ENCODE data around the gene NTRK3. TPM values are rescaled to one million over a fixed set of nuclear protein-coding genes. Genes with fewer than 3 reads are reported as not detected.

NTRK3 gene
- total and polyA plus RNA-seq, 2 of the 8 experiments (the other 6 are each of a cell fraction or from before 2014, with no cell fraction given): 4.5 to 6.8 TPM

- TF ChIP-seq EZH2 (IDR thresholded peaks at IDR 0.05; ENCODE audit: low read depth, low read length, severe bottlenecking) (no peak), NANOG (IDR thresholded peaks at IDR 0.05; ENCODE audit: insufficient read depth, low read depth, low read length, poor library complexity, severe bottlenecking) (no peak), SIRT6 (IDR thresholded peaks at IDR 0.05; ENCODE audit: low read length) (no peak)
Measured at GRCh38 chr15:87959080-87959479, 297.5 kb downstream of the NTRK3 start (continued).
